ENCODE results near the gene BBX. TPM values are rescaled to one million over a fixed set of nuclear protein-coding genes. Genes with fewer than 3 reads are reported as not detected.

Gene BBX
- polyA plus RNA-seq, 1 donor, result 32.0 TPM

DNA sequence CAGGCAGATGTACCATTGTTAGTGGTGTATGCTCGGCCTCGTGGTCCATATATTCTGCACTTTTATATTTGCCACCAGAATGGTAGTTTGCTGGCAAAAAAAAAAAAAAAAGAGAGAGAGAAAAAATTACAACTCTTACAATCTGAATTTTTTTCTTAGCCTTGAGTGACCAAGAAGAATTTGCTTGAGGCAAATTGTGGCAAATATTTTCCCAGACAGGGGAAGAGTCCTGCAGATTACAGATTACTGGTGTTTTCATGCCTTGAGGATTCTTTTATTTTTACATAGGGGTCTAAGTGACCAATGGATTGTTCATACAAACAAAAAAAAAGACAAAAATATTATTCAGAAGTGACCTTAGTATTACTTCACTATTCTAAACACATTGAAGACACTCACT, 283.3 kb downstream of the BBX start:
- peaks cover 39% of the 10 kb centered on the region for H3K36me3 ChIP-seq (ENCODE audit: control insufficient read depth, insufficient read depth, low read length)
- H3K4me1 ChIP-seq (ENCODE audit: control insufficient read depth, insufficient read depth, low read length), result peaks cover under 1% of the 10 kb centered on the region
- DNase-seq, result no peak
- no peak overlapping the region for H3K27ac ChIP-seq (ENCODE audit: low read length)
- no peaks in the 10 kb centered on the region for H3K27me3 ChIP-seq (ENCODE audit: control insufficient read depth, insufficient read depth, low read length)
- WGBS (ENCODE audit: insufficient coverage, low lambda C conversion rate), result no CpG with 5 or more reads among the region's 2 CpGs
- no peaks in the 10 kb centered on the region for H3K9me3 ChIP-seq (ENCODE audit: control insufficient read depth, low read depth, low read length)
- H3K4me3 ChIP-seq (ENCODE audit: low read length), result no peak overlapping the region

DNA sequence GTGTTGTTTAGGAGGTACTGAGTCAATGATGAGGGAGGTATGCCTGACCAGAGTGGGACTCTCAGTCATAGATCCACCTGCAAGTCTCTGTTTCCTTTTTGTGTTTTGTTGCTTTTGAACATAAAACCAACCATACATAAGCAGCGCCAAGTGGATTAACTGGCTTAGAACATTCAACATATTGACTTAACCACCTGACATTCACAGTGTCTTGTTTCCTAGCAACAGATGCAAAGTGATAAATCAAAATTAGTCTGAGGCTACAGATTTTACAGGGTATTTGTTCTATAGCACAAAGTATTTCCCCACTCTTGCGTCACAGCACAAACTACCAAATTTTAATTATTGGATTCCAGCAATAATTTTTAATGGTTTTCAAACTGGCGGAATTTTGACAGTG, 283.8 kb downstream of the BBX start:
- Histone ChIP-seq H3K27ac (ENCODE audit: low read length) (no peak overlapping the region), H3K9me3 (ENCODE audit: control insufficient read depth, low read depth, low read length) (no peaks in the 10 kb centered on the region), H3K27me3 (ENCODE audit: control insufficient read depth, insufficient read depth, low read length) (no peaks in the 10 kb centered on the region), H3K4me3 (ENCODE audit: low read length) (no peak overlapping the region), H3K36me3 (ENCODE audit: control insufficient read depth, insufficient read depth, low read length) (peaks cover 34% of the 10 kb centered on the region), H3K4me1 (ENCODE audit: control insufficient read depth, insufficient read depth, low read length) (peaks cover 4% of the 10 kb centered on the region)
- WGBS (ENCODE audit: insufficient coverage, low lambda C conversion rate), result no CpG with 5 or more reads among the region's 3 CpGs
- no peak for DNase-seq

DNA sequence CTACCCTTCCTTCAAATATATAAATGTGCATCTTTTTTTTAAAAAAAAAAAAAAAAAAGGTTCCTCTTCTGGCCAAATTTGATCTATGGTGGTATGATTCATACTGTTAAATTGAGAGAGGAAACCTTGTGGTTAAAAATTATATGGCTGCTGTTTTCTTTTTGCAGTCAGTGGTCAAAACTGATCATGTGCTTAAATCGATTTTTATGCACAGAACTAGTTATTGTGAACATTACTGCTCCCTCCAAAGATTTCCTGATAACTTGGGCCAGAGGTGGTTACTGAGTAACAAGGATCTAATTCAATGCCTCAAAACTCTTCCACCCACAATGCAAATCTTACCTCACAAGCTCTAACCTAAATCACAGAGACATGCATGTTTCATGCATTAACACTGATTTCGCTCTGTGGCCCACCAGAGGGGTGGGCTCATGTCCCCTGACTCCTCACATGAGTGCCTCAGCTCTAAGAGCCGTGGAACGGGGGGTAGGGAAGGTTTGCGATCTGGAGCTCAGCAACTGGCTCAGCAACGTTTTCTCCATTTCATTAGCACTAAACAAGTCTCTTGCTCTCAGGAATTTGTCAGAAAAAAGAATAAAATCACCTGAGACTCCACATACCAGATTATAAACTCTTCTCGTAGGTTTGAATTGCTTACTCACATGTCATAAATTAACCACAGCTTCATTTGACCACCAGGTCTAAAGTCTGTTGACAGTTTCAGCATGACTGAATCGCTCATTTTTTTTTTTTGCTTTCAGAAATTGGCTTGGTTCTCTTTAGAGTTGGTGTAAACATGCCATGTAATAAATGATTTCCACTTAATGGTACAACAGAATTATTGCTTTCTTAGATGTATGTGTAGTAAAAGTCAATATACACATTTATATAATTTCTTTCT, 287.7 kb downstream of the BBX start:
- H3K9me3 ChIP-seq (ENCODE audit: control insufficient read depth, low read depth, low read length), result no peaks in the 10 kb centered on the region
- peak overlapping the region; percentile 35 for H3K4me3 ChIP-seq (ENCODE audit: low read length)
- DNase-seq, result peak; percentile 44 to 74
- peaks cover 4% of the 10 kb centered on the region for H3K4me1 ChIP-seq (ENCODE audit: control insufficient read depth, insufficient read depth, low read length)
- H3K27ac ChIP-seq (ENCODE audit: low read length), result peak overlapping the region; percentile 74
- WGBS (ENCODE audit: insufficient coverage, low lambda C conversion rate), result 20% methylated on average over 1 of the region's 8 CpGs
- H3K36me3 ChIP-seq (ENCODE audit: control insufficient read depth, insufficient read depth, low read length), result peaks cover 13% of the 10 kb centered on the region
- no peaks in the 10 kb centered on the region for H3K27me3 ChIP-seq (ENCODE audit: control insufficient read depth, insufficient read depth, low read length)

- Histone ChIP-seq H3K9me3 (ENCODE audit: control insufficient read depth, low read depth, low read length) (no peaks in the 10 kb centered on the region), H3K4me3 (ENCODE audit: low read length) (no peak overlapping the region), H3K27me3 (ENCODE audit: control insufficient read depth, insufficient read depth, low read length) (no peaks in the 10 kb centered on the region), H3K27ac (ENCODE audit: low read length) (no peak overlapping the region), H3K4me1 (ENCODE audit: control insufficient read depth, insufficient read depth, low read length) (peaks cover 4% of the 10 kb centered on the region), H3K36me3 (ENCODE audit: control insufficient read depth, insufficient read depth, low read length) (peaks cover 3% of the 10 kb centered on the region)
- DNase-seq, result no peak
- 100% methylated on average over 1 of the region's 1 CpG for whole genome bisulfite sequencing (ENCODE audit: insufficient coverage, low lambda C conversion rate)
Observed at GRCh38 chr3:107813026-107813425, 290.3 kb downstream of the BBX start.

GRCh38 chr3:107816107-107816506, 293.3 kb downstream of the BBX start:
- no peak for DNase-seq
- Histone ChIP-seq H3K4me1 (ENCODE audit: control insufficient read depth, insufficient read depth, low read length) (peaks cover 3% of the 10 kb centered on the region), H3K27ac (ENCODE audit: low read length) (no peak overlapping the region), H3K9me3 (ENCODE audit: control insufficient read depth, low read depth, low read length) (no peaks in the 10 kb centered on the region), H3K4me3 (ENCODE audit: low read length) (no peak overlapping the region), H3K36me3 (ENCODE audit: control insufficient read depth, insufficient read depth, low read length) (no peaks in the 10 kb centered on the region), H3K27me3 (ENCODE audit: control insufficient read depth, insufficient read depth, low read length) (no peaks in the 10 kb centered on the region)
- 100% methylated on average over 1 of the region's 6 CpGs for WGBS (ENCODE audit: insufficient coverage, low lambda C conversion rate)

DNA sequence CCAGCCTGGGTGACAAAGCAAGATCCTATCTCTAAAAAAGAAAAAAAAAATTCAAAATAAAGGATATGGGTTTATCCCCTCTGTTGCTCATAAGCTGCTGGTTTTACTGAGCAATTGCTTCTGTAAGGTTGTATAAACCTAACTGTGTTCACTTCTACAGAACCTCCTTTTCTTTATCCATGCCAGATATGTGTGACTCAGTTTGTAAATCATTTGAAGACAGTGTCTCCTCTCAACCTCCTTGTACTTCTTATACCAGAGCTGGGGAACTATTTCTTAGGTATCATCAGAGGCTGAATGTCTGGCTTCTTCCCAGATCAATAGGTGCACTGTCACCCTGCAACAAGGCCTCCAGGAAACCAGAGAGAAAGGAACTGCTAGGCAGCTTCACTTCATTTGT, 294.3 kb downstream of the BBX start:
- no peaks in the 10 kb centered on the region for H3K4me1 ChIP-seq (ENCODE audit: control insufficient read depth, insufficient read depth, low read length)
- no peak overlapping the region for H3K4me3 ChIP-seq (ENCODE audit: low read length)
- no peaks in the 10 kb centered on the region for H3K36me3 ChIP-seq (ENCODE audit: control insufficient read depth, insufficient read depth, low read length)
- no peak overlapping the region for H3K27ac ChIP-seq (ENCODE audit: low read length)
- no peak for DNase-seq
- no peaks in the 10 kb centered on the region for H3K9me3 ChIP-seq (ENCODE audit: control insufficient read depth, low read depth, low read length)
- no peaks in the 10 kb centered on the region for H3K27me3 ChIP-seq (ENCODE audit: control insufficient read depth, insufficient read depth, low read length)

DNA sequence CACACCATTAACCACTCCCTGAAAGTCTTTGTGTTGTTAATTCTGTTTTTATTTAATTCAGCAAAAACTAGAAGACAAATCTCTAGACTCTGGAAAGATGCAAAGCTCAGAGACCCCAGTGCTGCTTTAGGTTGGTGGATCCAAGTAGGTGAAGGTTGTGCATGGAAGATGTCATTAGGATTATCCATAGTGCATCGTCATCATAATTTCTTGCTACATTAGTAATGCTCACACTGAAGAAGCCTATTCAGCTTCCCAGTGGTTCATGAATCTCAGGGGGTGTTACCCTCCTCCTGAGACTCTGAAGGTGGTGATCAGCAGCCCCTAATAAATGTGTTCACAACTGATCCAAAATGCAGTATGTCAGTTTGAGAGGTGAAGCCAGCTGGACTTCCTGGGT, 295.3 kb downstream of the BBX start:
- DNase-seq, result no peak
- no peaks in the 10 kb centered on the region for H3K36me3 ChIP-seq (ENCODE audit: control insufficient read depth, insufficient read depth, low read length)
- no peak overlapping the region for H3K27ac ChIP-seq (ENCODE audit: low read length)
- no peaks in the 10 kb centered on the region for H3K27me3 ChIP-seq (ENCODE audit: control insufficient read depth, insufficient read depth, low read length)
- WGBS (ENCODE audit: insufficient coverage, low lambda C conversion rate), result no CpG with 5 or more reads among the region's 1 CpG
- H3K9me3 ChIP-seq (ENCODE audit: control insufficient read depth, low read depth, low read length), result no peaks in the 10 kb centered on the region
- H3K4me1 ChIP-seq (ENCODE audit: control insufficient read depth, insufficient read depth, low read length), result no peaks in the 10 kb centered on the region
- H3K4me3 ChIP-seq (ENCODE audit: low read length), result no peak overlapping the region

DNA sequence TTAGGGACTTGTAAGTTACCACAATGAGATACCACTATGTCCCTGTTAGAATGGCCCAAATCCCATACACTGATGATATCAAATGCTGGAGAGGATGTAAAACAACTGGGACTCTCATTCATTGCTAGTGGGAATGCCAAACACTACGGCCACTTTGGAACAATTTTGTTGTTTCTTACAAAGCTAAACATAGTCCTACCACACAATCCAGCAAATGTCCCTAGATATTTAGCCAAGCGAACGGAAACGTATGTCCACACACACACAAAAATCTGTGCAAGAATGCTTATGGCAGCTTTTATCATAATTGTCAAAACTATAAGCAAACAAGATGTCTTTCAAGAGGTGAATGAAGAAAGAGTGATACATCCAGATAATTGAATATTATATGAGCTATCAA, 296.9 kb downstream of the BBX start:
- H3K36me3 ChIP-seq (ENCODE audit: control insufficient read depth, insufficient read depth, low read length), result no peaks in the 10 kb centered on the region
- H3K4me3 ChIP-seq (ENCODE audit: low read length), result no peak overlapping the region
- H3K27ac ChIP-seq (ENCODE audit: low read length), result no peak overlapping the region
- no peaks in the 10 kb centered on the region for H3K4me1 ChIP-seq (ENCODE audit: control insufficient read depth, insufficient read depth, low read length)
- no CpG with 5 or more reads among the region's 4 CpGs for WGBS (ENCODE audit: insufficient coverage, low lambda C conversion rate)
- H3K27me3 ChIP-seq (ENCODE audit: control insufficient read depth, insufficient read depth, low read length), result no peaks in the 10 kb centered on the region
- H3K9me3 ChIP-seq (ENCODE audit: control insufficient read depth, low read depth, low read length), result no peaks in the 10 kb centered on the region
- DNase-seq, result no peak

GRCh38 chr3:107822308-107822707, 299.5 kb downstream of the BBX start:
- H3K4me1 ChIP-seq (ENCODE audit: control insufficient read depth, insufficient read depth, low read length), result no peaks in the 10 kb centered on the region
- WGBS (ENCODE audit: insufficient coverage, low lambda C conversion rate), result no CpG with 5 or more reads among the region's 4 CpGs
- no peak overlapping the region for H3K4me3 ChIP-seq (ENCODE audit: low read length)
- no peaks in the 10 kb centered on the region for H3K36me3 ChIP-seq (ENCODE audit: control insufficient read depth, insufficient read depth, low read length)
- DNase-seq, result no peak
- no peaks in the 10 kb centered on the region for H3K9me3 ChIP-seq (ENCODE audit: control insufficient read depth, low read depth, low read length)
- no peaks in the 10 kb centered on the region for H3K27me3 ChIP-seq (ENCODE audit: control insufficient read depth, insufficient read depth, low read length)
- H3K27ac ChIP-seq (ENCODE audit: low read length), result no peak overlapping the region

DNA sequence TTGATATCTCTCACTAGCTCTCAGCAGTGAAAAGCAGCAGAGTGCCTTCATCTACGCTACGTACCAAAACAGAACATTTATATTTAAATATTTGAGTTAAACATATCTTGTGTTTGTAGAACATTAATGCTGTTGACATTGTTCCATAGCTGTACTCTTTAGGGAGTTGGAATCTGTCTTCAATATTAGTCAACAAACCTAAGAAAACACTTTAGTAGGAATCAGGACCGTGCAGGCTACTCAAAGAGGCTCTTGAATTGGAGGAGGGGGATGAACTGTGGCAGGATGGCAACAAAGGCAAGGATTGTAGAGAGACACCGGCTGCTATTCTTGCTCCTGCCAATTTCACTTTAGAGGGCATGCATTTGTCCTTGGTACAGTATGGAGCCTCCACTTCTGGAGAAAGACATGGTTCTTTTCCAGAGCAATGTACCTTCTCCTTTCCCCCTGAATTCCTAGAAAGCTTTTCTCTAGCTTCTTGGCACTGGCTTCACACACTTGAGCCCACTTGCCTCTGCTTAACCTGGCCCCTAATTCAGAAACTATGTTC, 302.1 kb downstream of the BBX start:
- DNase-seq, result no peak
- Histone ChIP-seq H3K27me3 (ENCODE audit: control insufficient read depth, insufficient read depth, low read length) (no peaks in the 10 kb centered on the region), H3K27ac (ENCODE audit: low read length) (no peak overlapping the region), H3K36me3 (ENCODE audit: control insufficient read depth, insufficient read depth, low read length) (no peaks in the 10 kb centered on the region), H3K4me3 (ENCODE audit: low read length) (no peak overlapping the region), H3K4me1 (ENCODE audit: control insufficient read depth, insufficient read depth, low read length) (no peaks in the 10 kb centered on the region), H3K9me3 (ENCODE audit: control insufficient read depth, low read depth, low read length) (no peaks in the 10 kb centered on the region)
- no CpG with 5 or more reads among the region's 4 CpGs for WGBS (ENCODE audit: insufficient coverage, low lambda C conversion rate)

GRCh38 chr3:107825556-107825955, 302.8 kb downstream of the BBX start:
- Histone ChIP-seq H3K27me3 (ENCODE audit: control insufficient read depth, insufficient read depth, low read length) (no peaks in the 10 kb centered on the region), H3K9me3 (ENCODE audit: control insufficient read depth, low read depth, low read length) (no peaks in the 10 kb centered on the region), H3K4me1 (ENCODE audit: control insufficient read depth, insufficient read depth, low read length) (no peaks in the 10 kb centered on the region), H3K27ac (ENCODE audit: low read length) (no peak overlapping the region), H3K4me3 (ENCODE audit: low read length) (no peak overlapping the region), H3K36me3 (ENCODE audit: control insufficient read depth, insufficient read depth, low read length) (no peaks in the 10 kb centered on the region)
- no peak for DNase-seq
- WGBS (ENCODE audit: insufficient coverage, low lambda C conversion rate), result no CpG with 5 or more reads among the region's 5 CpGs
